GM10248 (cell line): ENCODE results near the gene ERC2.

Source experiments
- CTCF ChIA-PET: fragments of 300-600 bp; sonication (Branson Sonifier 250); formaldehyde crosslinking; extraction: SDS; loops from one replicate; lab custom pipeline; 2021; ENCODE audit warnings: antibody characterized with exemption; lab: Yijun Ruan, JAX
- POLR2A ChIA-PET: fragments of 350-650 bp; sonication (Branson Sonifier 250); formaldehyde crosslinking; extraction: SDS; loops from one replicate; lab custom pipeline; 2020; ENCODE audit warnings: antibody characterized with exemption; lab: Yijun Ruan, JAX
- DNase-seq: peaks from one replicate; pipeline ENCODE4 v3.0.0; 2012; ENCODE audit errors: extremely low spot score
- TF ChIP-seq, protein P1 (sequence below): IDR thresholded peaks from 2 replicates; pipeline ENCODE4 v1.5.1; 2012; ENCODE audit warnings: mild to moderate bottlenecking, low read depth; ENCODE audit errors: extremely low read depth, missing control alignments, control extremely low read depth

Gene ERC2

DNA sequence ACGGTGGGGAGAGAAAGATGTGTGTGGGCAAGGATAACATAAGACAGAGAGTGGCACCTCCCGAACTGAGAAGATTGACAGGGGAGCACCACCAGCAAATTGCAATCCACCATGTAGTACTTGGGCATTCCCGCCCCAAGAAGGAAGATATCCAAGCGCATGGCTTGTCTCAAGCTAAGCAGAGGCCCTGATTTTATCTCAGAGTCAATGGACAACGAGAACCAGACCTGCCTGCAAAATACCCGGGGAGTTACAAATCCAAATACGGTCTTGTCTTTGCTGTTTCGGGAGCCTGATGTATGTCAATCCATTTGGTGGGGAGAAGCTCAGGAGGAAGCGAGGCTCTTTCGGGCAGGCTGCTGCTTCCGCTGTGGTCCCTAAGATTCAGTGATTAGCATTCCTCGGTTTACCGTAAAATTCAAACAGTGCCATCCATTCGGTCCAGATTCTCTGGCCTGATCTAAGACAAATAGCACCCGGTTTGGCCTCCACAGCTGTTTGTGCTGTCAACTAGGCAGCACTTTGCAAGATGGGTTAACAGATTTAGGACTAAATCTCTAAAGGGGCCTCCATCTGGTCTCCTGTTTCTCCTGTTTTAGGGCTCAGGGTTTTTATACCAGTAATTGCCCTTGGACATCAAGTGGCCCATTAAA, 883.4 kb downstream of the ERC2 start:
- POLR2A ChIA-PET: no interaction called here
- CTCF ChIA-PET: no interaction called here
- TF ChIP-seq, protein P1, sequence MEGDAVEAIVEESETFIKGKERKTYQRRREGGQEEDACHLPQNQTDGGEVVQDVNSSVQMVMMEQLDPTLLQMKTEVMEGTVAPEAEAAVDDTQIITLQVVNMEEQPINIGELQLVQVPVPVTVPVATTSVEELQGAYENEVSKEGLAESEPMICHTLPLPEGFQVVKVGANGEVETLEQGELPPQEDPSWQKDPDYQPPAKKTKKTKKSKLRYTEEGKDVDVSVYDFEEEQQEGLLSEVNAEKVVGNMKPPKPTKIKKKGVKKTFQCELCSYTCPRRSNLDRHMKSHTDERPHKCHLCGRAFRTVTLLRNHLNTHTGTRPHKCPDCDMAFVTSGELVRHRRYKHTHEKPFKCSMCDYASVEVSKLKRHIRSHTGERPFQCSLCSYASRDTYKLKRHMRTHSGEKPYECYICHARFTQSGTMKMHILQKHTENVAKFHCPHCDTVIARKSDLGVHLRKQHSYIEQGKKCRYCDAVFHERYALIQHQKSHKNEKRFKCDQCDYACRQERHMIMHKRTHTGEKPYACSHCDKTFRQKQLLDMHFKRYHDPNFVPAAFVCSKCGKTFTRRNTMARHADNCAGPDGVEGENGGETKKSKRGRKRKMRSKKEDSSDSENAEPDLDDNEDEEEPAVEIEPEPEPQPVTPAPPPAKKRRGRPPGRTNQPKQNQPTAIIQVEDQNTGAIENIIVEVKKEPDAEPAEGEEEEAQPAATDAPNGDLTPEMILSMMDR: no peak
- DNase-seq: no peak

DNA sequence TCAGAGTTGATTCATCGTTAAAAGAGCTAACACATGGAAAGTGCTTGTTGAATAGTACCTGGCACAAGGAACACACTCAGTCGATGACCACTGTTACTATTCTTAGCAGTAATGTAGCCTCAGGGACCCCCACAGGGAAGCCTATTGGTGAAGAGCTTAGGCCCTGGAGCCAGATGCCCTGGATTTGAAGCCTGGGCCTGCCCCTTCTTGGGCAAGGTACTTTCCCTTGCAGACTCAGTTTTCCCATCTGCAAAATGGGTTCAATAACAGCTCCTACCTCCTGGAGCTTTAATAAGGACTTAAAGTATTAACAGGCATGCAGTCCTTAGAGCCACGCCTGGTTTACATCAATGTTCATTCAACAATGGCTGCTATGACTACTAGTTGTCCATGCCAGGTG, 884.2 kb downstream of the ERC2 start:
- ChIA-PET CTCF (interaction anchor here (1.4 kb wide), 1 partner anchor 11 kb away, joined by 3 read pairs; no protein-coding TSS in a partner anchor), POLR2A (no interaction called here)
- TF ChIP-seq, protein P1: no peak
- no peak for DNase-seq

DNA sequence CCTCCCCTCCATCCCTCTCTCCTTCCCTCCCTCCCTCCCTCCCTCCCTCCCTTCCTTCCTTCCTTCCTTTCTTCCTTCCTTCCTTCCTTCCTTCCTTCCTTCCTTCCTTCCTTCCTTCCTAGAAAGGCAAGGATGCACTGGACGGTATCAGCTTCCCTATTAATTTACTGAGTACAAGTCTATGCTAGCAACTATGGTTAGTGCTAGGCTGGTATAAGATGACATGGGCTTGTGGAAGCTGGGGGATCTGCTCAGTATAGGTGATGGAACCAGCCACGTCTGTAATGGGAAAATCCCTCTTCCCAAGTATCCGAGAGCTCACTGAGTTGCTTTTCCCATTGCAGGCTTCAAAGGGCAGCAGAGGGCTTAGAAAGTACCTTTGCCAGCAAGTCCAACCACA, 884.8 kb downstream of the ERC2 start:
- POLR2A ChIA-PET: no interaction called here
- CTCF ChIA-PET: interaction anchor here (1.4 kb wide), 1 partner anchor 11 kb away, joined by 3 read pairs; no protein-coding TSS in a partner anchor
- TF ChIP-seq, protein P1: no peak
- no peak for DNase-seq

DNA sequence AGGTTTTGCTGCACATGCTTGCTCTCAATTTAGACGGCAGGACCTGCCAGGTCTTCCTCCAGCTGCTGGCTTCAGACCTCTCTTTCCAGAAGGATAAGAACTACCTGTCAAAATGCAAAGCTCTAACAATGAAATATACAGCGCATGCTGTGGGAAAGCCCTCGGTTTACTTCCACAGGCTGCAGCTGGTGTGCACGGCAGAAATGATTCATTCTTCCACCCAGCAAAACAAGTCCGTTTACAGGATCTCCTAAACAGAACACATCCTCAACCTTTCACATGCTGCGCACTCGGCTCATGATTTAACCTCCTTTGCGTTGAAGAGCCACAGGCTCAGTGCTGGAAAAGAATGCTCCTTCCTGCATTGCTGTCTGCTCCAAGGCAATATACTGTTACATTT, 888.8 kb downstream of the ERC2 start:
- TF ChIP-seq, protein P1: no peak
- CTCF ChIA-PET: interaction anchor here (1.7 kb wide), 1 partner anchor 24 kb away, joined by 4 read pairs; no protein-coding TSS in a partner anchor
- POLR2A ChIA-PET: no interaction called here
- DNase-seq: no peak

DNA sequence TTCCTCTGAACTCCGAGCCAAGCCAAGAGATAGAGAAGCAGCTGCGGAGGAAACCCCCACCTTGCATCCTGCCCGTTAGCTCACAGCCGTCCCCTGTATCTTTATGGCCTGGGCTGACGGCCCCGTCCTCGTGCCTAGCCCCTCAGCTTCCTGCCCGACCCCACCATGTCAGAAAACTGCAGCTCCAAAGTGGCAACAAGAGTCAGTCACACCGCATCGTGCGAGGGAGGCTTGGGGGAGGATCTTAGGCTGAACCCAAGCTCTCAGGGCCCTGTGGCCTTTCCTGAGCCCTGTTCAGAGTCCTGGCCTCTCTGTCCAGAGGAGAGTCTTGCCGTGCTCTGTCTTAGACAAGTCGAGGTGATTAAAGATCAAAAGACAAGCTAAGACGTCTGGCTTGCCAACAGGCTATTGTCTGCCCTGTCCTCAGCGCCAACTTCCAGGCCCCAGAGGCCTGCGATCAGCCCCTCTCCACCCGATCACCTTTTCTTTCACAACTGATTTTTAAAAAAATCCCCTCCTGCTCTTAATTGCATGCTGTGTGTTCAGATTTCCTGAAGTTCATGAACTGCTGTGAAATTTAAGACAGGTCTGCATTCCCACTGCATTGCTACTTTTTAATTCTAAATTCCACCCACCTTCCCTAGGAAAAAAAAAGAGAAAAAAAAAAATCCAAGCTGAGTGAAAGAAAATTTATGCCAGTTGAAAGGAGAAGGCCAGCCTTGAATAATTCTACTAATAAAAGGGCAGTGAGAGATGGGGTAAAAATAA, 891.5 kb downstream of the ERC2 start:
- CTCF ChIA-PET: no interaction called here
- no peak for DNase-seq
- POLR2A ChIA-PET: no interaction called here
- TF ChIP-seq, protein P1: no peak

DNA sequence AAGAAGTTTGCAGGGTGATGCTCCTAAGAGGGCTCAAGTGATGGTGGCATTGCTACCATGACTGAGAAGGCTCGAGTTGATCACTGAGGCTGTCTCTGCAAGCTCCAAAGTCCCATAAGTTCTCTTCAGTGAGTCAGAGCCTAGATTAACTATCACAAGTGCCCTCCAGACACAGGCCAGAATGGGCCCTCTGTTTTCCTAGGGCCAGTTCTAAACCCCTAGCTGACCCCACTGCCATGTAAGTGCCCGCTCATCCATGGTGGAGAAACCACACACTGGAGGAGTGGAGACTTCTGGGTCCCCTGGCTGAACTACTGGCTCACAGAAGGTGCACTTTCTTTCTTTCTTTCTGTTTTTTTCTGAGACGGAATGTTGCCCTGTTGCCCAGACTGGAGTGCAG, 893.6 kb downstream of the ERC2 start:
- ChIA-PET CTCF (no interaction called here), POLR2A (no interaction called here)
- no peak for DNase-seq
- TF ChIP-seq, protein P1: no peak
